Activated CD4-positive, alpha-beta T cell treated with anti-CD3 and anti-CD28 coated beads for 4 hours (primary cell): ENCODE data around the gene S100PBP.

Source experiments
- DNase-seq, 2 donors: peaks; one replicate each; pipeline ENCODE4 v3.0.0-alpha.2; 2020

Gene S100PBP

GRCh38 chr1:32830092-32830852 lies 12.8 kb downstream of the S100PBP start:
- no peak for DNase-seq

- no peak for DNase-seq
These were observed 14.4 kb downstream of the S100PBP start for GRCh38 chr1:32831878-32832277.

- DNase-seq = no peak
These were observed 31.1 kb downstream of the S100PBP start for GRCh38 chr1:32848354-32849063.

- no peak for DNase-seq
These were observed 38.6 kb downstream of the S100PBP start for GRCh38 chr1:32855861-32856617.

- DNase-seq = no peak
These were observed 40.7 kb downstream of the S100PBP start for GRCh38 chr1:32858136-32858535.

GRCh38 chr1:32858791-32859190 lies 41.3 kb downstream of the S100PBP start:
- no peak for DNase-seq

- DNase-seq = no peak
These were observed 42.5 kb downstream of the S100PBP start for GRCh38 chr1:32859915-32860314.

- DNase-seq = no peak
These were observed 43.1 kb downstream of the S100PBP start for GRCh38 chr1:32860566-32860965.

GRCh38 chr1:32861904-32862695 lies 44.6 kb downstream of the S100PBP start:
- DNase-seq = no peak

- DNase-seq = no peak
These were observed 45.9 kb downstream of the S100PBP start for GRCh38 chr1:32863218-32863880.

- no peak for DNase-seq
These were observed 46.4 kb downstream of the S100PBP start for GRCh38 chr1:32863881-32864245.

- no peak for DNase-seq
These were observed 47.0 kb downstream of the S100PBP start for GRCh38 chr1:32864375-32865019.

- no peak for DNase-seq
These were observed 48.4 kb downstream of the S100PBP start for GRCh38 chr1:32865639-32866405.

- no peak for DNase-seq
These were observed 49.7 kb downstream of the S100PBP start for GRCh38 chr1:32867151-32867550.

- DNase-seq = no peak
These were observed 50.2 kb downstream of the S100PBP start for GRCh38 chr1:32867671-32868070.

- DNase-seq = no peak
These were observed 50.6 kb downstream of the S100PBP start for GRCh38 chr1:32868085-32868484.

GRCh38 chr1:32868806-32869455 lies 51.5 kb downstream of the S100PBP start:
- DNase-seq = no peak

GRCh38 chr1:32869923-32870614 lies 52.6 kb downstream of the S100PBP start:
- no peak for DNase-seq

GRCh38 chr1:32870615-32871363 lies 53.3 kb downstream of the S100PBP start, which contains the start of gene FNDC5:
FNDC5 (minus strand) TSS chr1:32870912.
- DNase-seq = no peak
